Measurements from ENCODE around the gene RD3L. TPM values are rescaled to one million over a fixed set of nuclear protein-coding genes. Genes with fewer than 3 reads are reported as not detected.
A peak's percentile ranks its signal among the peaks of the same experiment; 100 is the strongest.
"Not testable (repeated sequence)": the region's sequence is repeated elsewhere in the genome, so short reads cannot be mapped to it uniquely, and the experiment has no call there.

The RD3L gene
- total and polyA plus RNA-seq, 2 experiments from 2014 or later: not detected

GRCh38 chr14:103921855-103922200, 20.5 kb downstream of the RD3L start:
- not testable (repeated sequence) for H3K27ac ChIP-seq (ENCODE audit: low read depth); H3K4me1 Mint-ChIP-seq; H3K27me3 Mint-ChIP-seq (ENCODE audit: insufficient read depth, low read depth, poor library complexity); H3K9me3 Mint-ChIP-seq; H3K36me3 Mint-ChIP-seq (ENCODE audit: low read depth); DNase-seq (ENCODE audit: low spot score); H3K36me3 ChIP-seq (ENCODE audit: insufficient read depth); H4K20me1 ChIP-seq (replicated peaks; ENCODE audit: insufficient read depth); H3K9me2 ChIP-seq (ENCODE audit: insufficient read depth); H3K27me3 ChIP-seq (ENCODE audit: insufficient read depth); H3K27ac Mint-ChIP-seq; H3F3A ChIP-seq (replicated peaks; ENCODE audit: low read depth); ATAC-seq; H3K4me1 ChIP-seq (ENCODE audit: insufficient read depth)
- Histone ChIP-seq H3K4me3 (peak overlapping the region; percentile 79), H3K79me2 (replicated peaks; ENCODE audit: insufficient read depth) (peaks cover 37% of the 10 kb centered on the region), H2AFZ (peak overlapping the region; percentile 99), H3K4me2 (peak overlapping the region; percentile 85)
- peak overlapping the region; percentile 93 for H3K4me3 Mint-ChIP-seq

GRCh38 chr14:103920981-103921854, 21.1 kb downstream of the RD3L start:
- Histone ChIP-seq H4K20me1 (replicated peaks; ENCODE audit: insufficient read depth) (peaks cover 7% of the 10 kb centered on the region), H3F3A (replicated peaks; ENCODE audit: low read depth) (no peaks in the 10 kb centered on the region), H3K27ac (ENCODE audit: low read depth) (no peak overlapping the region)
- TF ChIP-seq ZNF462 (CRISPR knock-in tag; IDR thresholded peaks at IDR 0.05): no peak
- peak; percentile 75 for TF ChIP-seq CREB1 (CRISPR knock-in tag; IDR thresholded peaks at IDR 0.05; ENCODE audit: low read depth)
- no peak for TF ChIP-seq STAT1 (IDR thresholded peaks at IDR 0.05; ENCODE audit: unreplicated experiment)
- TF ChIP-seq EZH2 (IDR thresholded peaks at IDR 0.05; ENCODE audit: low read depth, unreplicated experiment): no peak
- TF ChIP-seq NANOG (IDR thresholded peaks at IDR 0.05; ENCODE audit: borderline replicate concordance): no peak
- TF ChIP-seq CTCF (conservative IDR thresholded peaks at IDR 0.05; ENCODE audit: low read depth in 2 of 2): peak; percentile 81 to 91
- no peak for TF ChIP-seq REST (IDR thresholded peaks at IDR 0.05; ENCODE audit: unreplicated experiment)
- no peak for TF ChIP-seq ZNF114 (CRISPR knock-in tag; IDR thresholded peaks at IDR 0.05)

More at GRCh38 chr14:103920981-103921854, 21.1 kb downstream of the RD3L start:
- no peaks in the 10 kb centered on the region for H3K27me3 ChIP-seq (ENCODE audit: insufficient read depth)
- no peaks in the 10 kb centered on the region for H3K9me2 ChIP-seq (ENCODE audit: insufficient read depth)
- no peaks in the 10 kb centered on the region; the same call in 1 of the 2 replicates for H3K4me1 ChIP-seq (ENCODE audit: insufficient read depth)
- Mint-ChIP-seq H3K9me3 (no peaks in the 10 kb centered on the region), H3K4me3 (peak overlapping the region; percentile 93), H3K4me1 (peaks cover 8% of the 10 kb centered on the region; the same call in 2 of the 3 replicates), H3K36me3 (ENCODE audit: low read depth) (peaks cover 3% of the 10 kb centered on the region; the same call in 1 of the 3 replicates), H3K27me3 (ENCODE audit: insufficient read depth, low read depth, poor library complexity) (no peaks in the 10 kb centered on the region), H3K27ac (peak overlapping the region; percentile 86)
- no peaks in the 10 kb centered on the region; the same call in 1 of the 2 replicates for H3K36me3 ChIP-seq (ENCODE audit: insufficient read depth)
- H3K4me2 ChIP-seq: peak overlapping the region; percentile 85
- peak overlapping the region; percentile 79 for H3K4me3 ChIP-seq
- H3K79me2 ChIP-seq (replicated peaks; ENCODE audit: insufficient read depth): peaks cover 41% of the 10 kb centered on the region
- peak overlapping the region; percentile 99 for H2AFZ ChIP-seq
- peak; percentile 98 for ATAC-seq
- DNase-seq (ENCODE audit: low spot score): peak; percentile 88

Data from GM23338 (cell line).